Measurements from ENCODE around the gene POLQ.
"Not testable (repeated sequence)": the region's sequence is repeated elsewhere in the genome, so short reads cannot be mapped to it uniquely, and the experiment has no call there.

Gene POLQ

DNA sequence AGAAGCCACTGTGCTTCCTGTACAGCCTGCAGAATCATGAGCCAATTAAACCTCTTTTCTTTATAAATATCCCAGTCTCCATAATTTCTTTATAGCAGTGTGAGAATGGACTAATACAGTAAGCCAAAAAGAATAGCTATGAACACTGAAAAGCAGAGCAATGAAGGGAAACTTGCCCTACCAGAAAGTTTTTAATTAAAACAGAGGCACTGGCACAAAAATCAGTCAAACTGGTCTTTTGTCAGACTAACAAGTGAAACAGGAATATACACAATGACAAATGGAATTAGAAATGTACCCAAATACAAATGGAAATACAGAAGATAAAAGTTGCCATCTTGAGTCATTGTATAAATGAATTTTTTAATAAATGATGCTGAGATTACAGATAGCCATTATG, 40.5 kb downstream of the POLQ start:
- DNase-seq, result no peak

DNA sequence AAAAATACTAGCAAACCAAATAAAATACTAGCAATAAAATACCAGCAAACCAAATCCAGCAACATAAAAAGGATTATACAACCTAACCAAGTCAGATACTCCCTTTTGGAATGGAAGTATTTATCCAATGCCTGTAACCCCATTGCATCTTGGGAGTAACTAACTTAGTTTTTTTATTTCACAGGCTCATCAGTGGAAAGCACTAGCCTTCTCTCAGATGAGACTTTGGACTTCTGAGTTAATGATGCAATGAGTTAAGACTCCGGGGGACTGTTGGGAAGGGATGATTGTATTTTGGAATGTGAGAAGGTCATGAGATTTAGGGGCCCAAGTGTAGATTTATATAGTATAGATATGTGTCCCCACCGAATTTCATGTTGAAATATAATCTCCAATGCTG, 41.2 kb downstream of the POLQ start:
- DNase-seq, result no peak

DNA sequence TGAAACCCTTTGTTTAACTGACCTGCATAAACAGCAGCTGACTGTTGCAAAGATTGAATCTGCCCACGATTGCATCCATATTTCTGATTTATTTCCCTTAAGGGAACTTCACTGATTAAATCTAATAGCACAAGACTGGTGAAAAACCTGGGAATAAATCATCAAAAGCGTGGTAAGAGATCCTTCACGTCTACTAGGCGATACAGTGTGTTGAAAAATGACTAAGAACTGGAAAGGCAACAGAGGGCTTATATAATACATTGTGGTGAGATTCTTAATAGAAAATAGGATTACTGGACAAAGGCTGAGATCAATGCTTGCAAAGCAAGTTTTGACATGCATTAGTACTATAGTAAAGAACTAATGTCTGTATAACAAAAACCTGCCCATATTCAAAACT, 49.0 kb downstream of the POLQ start:
- no peak for DNase-seq

DNA sequence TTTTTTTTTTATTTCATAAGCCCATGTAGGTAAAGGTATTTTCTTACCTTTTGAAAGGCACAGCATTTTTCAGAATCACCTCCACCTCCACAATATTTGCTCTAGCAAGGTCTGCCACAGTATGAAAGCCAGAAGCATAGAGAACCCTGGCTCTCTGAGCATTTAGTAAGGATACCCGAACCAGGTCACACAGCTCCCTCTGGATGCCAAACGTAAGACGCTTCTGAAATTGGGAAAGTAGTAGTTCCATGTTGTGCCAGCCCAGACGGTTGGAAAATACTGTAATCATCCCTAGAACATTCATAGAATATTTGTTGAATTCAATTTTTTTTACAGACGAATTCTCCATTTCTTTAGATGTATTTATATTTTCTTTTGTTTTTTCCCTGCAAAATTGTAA, 52.4 kb downstream of the POLQ start:
- no peak for DNase-seq

DNA sequence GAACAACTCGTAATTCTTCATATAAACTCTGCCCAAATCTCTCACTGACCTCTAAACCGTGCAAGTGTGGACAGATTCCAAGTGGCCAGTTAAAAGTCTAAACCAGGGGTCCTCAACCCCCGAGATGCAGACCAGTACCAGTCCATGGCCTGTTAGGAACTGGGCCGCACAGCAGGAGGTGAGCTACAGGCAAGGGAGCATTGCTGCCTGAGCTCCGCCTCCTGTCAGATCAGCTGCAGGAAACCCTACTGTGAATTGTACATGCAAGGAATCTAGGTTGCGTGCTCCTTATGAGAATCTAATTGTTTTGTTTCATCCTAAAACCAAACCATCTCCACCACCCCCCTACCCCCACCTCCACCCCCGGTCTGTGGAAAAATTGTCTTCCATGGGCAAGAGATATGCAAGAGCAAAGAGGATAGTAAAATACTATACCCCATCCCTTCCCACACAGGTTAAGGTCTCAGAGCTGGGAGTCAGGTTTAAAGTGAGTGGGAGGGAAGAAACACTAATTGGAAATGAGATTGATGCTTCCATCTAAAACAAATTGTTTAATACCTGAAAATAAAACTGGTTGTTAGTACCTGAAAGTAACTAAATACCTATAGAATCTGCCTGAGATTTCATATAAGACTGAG, 54.0 kb downstream of the POLQ start:
- no peak for DNase-seq

DNA sequence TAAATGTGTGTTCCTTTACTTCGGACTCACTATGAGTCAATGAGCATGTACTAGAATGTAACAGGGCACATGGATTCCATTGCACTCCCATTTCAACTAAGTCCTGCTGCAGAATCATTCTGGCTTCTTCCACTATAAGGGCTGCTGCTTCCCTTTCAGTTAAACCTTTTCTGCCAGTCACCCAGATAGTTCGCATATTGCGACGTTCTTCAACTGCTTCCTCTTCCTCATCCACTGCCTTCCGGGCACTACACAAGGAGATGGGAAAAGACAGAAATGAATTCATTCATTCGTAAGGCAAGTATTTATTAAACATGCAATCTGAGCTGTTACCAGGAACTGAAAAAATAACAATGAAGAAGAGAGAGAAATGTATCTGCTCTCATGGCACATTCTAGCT, 55.6 kb downstream of the POLQ start:
- no peak for DNase-seq

DNA sequence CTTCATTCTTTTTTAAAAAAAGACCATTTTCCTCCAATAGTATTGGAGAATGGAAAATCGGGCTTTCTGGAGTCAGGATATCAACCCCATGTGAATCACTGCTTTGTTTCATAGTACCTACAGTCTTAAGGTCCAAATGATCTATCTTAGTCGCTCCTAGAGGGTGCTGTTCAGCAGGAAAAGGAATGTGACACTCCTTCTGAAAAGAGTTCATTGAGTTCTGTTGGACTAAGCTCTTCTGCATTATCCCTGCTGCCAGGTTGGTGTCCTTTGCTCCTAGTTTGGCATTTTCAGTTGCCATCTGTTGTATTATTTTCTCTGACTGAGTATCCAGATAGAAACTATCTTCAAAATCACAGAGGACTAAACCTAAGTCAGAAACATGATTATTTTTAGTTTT, 57.2 kb downstream of the POLQ start:
- DNase-seq, result no peak

DNA sequence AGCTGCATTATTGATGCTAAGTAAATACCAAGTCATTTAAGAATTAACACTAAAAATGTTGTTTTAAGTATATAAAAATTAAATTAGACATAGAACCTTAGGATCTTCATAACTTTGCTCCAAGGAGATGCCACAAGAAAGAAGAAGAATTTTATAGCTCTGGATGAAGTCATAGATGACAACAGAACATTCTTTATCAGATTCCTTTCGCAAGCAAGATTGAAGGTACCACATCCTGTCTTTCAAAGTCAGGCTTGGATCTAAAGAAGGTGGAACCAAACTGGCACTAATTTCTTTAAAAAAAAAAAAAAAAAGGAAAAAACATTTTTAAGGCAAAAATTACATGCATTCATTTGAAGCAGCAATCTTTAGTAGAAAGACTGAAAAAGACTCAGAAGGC, 62.5 kb downstream of the POLQ start:
- DNase-seq, result peak; percentile 26

DNA sequence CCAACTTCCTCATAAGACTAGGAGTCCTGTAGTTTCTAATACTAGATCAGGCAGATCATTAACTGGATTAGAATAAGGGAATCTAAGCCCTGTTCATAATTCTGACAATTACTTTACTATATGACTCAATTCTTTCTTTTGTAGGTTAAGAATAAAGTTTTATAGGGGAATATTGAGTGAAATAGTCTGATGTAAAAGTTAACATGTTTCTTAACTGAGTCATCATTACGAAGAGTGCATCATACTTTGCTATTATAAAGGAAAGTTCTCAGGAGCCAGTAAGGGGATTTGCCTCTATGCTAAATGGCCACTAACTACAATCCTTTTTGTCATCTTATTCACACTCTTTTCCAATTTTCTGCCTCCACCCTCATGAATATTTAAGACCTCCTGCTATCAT, 63.1 kb downstream of the POLQ start:
- peak; percentile 66 for DNase-seq

DNA sequence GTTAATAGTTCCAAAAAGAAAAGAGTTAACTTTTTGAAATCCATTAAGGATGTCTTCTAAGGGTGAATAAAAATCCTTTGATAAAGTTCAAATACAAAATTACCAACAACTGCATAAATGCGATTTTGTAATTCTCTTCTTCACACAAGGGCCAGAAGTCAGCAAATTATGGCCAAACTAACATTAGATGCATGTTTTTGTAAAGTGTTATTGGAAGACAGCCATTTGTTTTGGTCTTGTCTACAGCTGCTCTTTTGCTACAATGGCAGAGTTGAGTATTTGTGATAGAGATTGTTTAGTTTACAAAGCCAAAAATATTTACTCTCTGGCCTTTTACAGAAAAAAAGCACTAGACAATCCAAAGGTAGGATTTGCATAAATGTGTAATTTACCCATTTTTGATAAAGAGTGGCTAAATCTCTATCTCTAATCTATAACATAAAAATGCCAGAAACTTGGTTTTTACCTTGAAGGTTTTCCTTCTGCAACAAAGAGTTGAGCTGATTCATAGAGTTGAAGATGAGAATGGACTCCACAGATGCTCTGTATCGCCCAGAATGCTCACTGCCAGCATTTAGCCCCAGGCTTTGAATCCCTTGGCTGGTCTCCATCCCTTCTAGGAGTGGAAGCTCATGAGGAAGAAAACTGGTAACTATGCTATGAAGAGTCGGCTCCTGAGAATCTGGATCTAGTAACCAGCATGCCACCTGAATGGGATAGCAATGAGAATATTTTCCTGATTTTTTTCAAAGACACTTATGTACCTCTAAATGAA, 64.5 kb downstream of the POLQ start:
- DNase-seq, result no peak

DNA sequence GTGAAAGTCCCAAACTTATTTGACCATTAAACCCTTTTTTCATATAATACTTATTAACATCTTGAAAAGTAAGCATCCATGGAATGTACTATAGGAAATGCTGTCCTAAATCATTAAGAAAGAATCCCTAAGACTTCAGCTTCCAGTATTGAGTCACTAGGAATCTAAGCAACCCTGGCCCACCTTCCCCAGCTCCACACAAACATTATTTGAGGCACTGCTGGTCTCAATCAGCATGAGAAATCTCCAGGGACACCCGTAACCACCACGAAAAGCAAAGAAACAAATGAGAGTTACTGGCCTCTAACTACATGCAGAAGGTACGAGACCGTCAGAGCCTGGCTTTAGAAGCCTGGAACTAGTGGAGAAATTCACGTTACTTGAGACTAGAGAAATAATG, 68.2 kb downstream of the POLQ start:
- DNase-seq, result no peak

DNA sequence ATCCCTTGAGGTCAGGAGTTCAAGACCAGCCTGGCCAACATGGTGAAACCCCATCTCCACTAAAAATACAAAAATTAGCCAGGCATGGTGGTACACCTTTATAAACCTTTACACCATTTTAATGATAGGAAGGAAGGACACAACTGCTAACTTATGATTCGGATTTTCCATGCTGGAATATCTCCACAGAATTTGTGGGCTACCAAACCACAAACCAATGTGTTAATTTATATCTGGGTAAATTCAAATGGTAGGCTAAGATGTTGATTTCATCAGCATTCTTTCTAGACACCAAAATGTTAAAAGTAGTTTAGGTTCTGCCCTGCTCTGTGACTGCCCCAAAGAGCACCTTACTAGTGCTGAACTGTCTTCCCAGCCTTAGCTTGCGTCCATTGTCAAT, 72.8 kb downstream of the POLQ start:
- DNase-seq, result no peak

DNA sequence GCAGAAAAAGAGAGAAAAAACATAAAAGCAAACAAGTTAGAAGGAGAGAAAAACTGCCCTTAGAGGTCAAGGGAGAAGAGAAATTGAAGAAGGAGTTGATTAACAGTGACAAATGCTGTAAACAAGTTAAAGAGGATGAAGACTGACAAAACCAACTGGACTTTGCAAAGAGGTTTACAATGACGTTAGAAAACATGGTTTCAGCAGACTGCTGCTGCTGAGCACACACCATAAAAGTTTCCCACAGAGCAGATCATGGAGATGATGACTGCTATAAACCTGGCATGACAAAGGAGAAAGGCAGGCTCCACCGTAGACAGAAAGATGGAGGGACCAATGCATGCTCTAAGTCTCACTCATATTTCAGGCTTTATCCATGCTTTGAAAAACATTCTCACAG, 78.7 kb downstream of the POLQ start:
- DNase-seq, result no peak

DNA sequence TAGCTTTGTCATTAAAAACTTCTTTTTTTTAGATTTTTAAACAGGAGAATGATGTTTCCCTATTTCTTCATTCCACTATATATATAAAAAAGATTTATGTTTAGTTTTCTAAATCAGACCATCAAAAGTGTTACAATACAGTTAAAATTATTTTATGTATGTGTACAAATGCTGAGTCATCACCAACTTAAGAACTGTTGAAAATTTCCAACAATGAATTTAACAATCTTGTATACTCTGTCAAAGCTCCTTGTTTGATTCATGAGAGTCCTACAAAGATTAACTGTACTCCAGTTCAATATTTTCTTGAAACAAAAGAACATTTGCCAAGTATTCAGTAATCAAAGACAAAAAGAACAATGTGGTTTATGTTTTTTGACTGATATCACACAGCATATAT, 82.0 kb downstream of the POLQ start:
- DNase-seq, result no peak

DNA sequence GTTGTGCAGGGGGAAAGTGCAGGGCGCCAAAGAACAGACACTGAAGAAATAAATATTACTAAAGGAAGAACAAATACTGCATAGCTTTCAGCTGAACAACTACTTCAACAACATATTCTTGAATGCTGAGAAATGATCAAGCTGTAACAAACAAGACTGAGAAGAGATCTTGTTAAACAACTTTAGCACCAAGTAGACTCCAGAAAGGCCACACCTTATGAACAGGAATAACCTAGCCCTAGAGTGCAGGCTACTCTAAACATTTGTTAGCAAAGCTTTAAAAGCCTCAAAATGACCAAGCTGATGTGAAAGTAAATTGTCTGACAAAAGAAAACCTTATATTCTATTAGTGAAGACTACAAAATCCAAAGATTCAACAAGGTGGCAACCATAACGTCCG, 83.2 kb downstream of the POLQ start:
- DNase-seq, result no peak

DNA sequence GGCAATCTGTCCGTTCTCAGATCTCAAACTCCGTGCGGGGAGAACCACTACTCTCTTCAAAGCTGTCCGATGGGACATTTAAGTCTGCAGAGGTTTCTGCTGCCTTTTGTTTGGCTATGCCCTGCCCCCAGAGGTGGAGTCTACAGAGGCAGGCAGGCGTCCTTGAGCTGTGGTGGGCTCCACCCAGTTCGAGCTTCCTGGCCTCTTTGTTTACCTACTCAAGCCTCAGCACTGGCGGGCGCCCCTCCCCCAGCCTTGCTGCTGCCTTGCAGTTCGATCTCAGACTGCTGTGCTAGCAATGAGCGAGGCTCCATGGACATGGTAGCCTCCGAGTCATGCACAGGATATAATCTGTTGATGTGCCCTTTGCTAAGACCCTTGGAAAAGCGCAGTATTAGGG, 94.0 kb downstream of the POLQ start:
- DNase-seq, result not testable (repeated sequence)

DNA sequence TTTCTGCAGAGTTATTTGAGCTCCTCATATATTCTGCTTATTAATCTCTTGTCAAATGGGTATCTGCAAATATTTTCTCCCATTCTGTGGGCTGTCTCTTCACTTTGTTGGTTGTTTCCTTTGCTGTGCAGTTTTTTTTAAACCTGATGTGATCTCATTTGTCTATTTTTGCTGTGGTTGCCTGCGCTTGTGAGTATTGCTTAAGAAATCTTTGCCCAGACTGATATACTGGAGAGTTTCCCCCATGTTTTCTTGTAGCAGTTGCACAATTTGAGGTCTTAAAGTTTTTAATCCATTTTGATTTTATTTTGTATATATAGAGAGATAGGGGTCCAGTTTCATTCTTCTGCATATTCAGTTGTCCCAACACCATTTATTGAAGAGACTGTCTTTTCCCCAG, 102.3 kb downstream of the POLQ start:
- DNase-seq, result no peak

DNA sequence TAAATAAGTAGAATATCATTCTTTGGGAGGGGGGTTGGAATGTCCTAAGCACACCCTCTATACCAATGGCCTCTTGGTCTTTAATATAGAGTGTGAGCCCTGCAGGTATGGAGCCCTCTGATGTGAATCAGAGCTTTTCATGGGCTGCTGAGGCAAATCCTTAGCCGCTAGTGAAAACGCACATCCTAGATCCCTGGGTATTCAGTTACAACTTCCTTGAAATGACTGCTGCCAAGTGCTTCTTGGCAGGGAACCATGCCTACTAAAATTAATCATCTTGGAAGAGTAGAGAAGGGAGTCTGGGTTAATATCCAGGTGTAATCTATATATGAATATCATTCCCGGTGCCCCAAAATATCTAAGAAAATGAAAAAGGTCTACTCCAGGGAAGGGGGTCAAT, 109.1 kb downstream of the POLQ start:
- no peak for DNase-seq

DNA sequence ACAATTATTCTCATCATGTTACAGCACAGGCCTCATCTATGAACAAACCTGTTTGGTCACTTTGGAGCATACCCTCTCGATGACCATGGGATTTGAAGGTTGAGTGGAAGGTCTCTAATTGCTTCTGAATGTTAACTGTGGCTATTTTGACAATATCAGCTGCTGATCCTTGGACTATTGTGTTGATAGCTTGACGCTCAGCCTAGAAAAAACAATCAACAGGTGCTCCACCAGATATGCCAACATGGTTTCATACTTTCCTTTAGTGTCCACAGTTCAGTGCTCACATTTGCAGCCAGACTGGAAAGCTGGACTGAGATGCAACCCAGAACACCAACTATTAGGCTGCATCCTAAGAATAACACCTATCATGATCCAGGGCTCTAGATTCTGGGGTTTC, 109.7 kb downstream of the POLQ start:
- no peak for DNase-seq

DNA sequence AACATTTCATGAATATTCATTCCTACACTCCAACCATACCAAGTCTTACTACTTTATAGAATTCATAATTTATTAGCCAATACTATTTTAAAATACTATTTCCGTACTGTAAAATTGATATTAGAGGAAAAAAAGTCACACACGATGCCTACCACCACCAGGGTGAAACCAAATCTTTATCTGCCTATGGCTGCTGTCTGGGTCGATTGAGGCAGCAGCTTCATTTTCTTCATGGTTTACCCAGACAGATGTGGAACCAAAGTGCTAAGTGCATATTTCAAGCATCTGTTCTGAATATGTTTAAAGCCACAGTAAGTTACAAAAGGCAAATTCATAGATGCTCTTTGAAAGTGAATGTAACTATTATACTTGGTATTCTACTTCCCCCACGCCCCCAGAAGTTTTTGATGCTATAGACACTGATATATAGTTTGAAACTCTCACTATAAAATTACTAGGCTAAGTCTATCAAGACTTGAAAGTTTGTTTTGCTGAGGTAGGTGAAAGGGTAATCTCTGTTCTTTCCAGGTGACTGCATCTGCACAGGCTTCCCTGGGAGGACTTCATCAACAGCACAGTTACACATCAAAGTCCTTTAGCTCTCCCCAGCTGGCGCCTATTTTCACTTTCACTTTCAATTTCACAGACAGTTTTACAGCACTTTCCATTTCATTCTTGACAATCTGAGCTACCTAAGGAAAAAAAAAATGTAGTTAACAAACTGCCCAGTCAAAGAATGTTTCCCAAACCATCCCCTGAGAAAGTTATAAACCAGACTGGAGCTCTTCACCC, 113.9 kb downstream of the POLQ start:
- DNase-seq, result peak; percentile 62

DNA sequence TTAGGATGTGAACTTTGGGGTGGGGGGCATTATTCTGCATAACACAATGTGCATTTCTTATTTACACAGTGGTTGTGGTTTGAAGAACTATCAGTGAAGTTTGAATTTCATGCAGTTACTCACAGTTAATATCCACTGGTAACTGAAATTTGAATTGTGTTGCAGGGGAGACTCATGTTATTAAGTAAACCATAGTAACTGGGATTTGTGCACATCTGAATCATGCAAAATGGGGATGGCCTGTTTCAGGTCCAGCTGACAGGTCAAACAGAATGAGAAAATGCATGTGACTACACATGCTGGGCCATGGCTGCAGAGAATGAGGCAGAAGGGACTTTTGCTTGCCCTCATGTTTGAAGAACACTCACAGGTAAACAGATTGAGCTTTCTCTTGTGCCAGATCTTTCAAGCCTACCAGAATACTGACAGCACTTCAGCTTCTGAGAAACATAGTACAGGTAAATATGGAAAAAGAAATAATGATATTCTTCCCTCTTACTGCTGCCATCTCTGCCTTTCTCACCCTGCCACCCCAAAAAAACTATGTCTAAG, 115.0 kb downstream of the POLQ start:
- no peak for DNase-seq

DNA sequence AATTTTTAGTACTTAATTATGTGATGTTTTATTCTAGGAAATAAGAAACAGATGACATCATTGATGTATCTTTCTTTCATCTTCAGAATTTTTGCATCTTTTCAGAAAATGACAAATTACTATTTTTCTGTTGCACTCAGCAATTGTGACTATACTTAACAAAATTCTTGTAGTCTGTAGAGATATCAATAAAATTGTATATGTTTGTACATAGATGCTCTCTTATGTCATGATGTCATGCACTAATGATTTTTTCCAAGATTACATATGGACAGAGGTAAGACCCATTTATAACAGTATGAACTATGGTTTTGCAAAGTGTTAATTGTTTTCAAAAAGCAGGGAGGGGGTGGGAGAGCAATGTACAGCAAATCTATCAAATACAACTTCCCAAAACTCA, 121.2 kb downstream of the POLQ start:
- no peak for DNase-seq

DNA sequence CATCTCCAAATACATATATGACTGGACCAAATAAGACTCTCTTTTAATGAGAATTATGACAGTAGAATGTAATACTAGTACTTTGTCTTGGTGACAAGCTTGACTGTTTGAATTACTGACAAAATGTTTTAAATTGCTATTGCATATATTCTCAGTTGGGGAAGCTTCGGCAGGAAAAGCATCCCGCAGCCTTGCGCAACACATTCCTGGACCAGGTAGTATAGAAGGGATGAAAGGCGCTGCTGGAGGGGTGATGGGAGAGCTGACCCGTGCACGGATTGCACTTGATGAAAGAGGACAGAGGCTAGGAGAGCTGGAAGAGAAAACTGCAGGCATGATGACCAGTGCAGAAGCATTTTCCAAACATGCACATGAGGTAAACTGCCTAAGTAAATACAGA, 127.6 kb downstream of the POLQ start:
- no peak for DNase-seq

DNA sequence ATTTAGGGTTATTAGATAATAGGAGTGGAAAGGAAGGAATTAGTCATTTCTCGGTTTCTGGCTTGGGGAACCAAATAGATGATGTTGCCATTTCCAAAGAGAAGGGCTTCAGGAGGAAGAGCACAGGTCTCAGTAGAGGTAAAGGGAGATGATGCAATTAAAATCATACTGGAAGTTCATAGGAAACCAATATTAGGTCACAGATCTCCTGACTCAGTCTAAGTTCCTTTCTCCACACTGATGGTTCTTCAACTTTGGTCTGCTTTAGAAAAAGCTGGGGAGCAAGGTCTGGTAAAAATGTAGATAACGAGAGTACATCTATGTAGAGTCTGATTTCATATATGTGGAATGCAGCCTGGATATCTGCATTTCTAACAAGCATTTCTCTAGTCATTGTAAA, 130.9 kb downstream of the POLQ start:
- no peak for DNase-seq
